Neuronal stem cell (in vitro differentiated cells): Measurements from ENCODE around the gene WWC2.

ENCODE experiments used
- DNase-seq: peaks from one replicate; pipeline ENCODE4 v3.0.0-alpha.2; 2013; ENCODE audit warnings: low spot score
- H2AFZ ChIP-seq: one replicate; pipeline ENCODE4 v1.6.1; 2013; ENCODE audit warnings: mild to moderate bottlenecking, low read length, inconsistent platforms
- H2AK5ac ChIP-seq: 2 replicates; pipeline ENCODE4 v1.6.1; 2013; ENCODE audit warnings: low read depth, mild to moderate bottlenecking, inconsistent platforms, low read length, moderate library complexity, mixed read lengths
- H2BK120ac ChIP-seq: 2 replicates; pipeline ENCODE4 v1.6.1; 2013; ENCODE audit warnings: low read depth, mild to moderate bottlenecking, inconsistent platforms, low read length, moderate library complexity, mixed read lengths
- H2BK12ac ChIP-seq: one replicate; pipeline ENCODE4 v1.6.1; 2013; ENCODE audit warnings: low read length, inconsistent platforms
- H2BK15ac ChIP-seq: 2 replicates; pipeline ENCODE4 v1.6.1; 2013; ENCODE audit warnings: mild to moderate bottlenecking, low read length, inconsistent platforms, mixed read lengths
- H2BK5ac ChIP-seq: one replicate; pipeline ENCODE4 v1.6.1; 2013; ENCODE audit warnings: inconsistent platforms, mild to moderate bottlenecking, low read length, moderate library complexity
- H3K14ac ChIP-seq: one replicate; pipeline ENCODE4 v1.6.1; 2013; ENCODE audit warnings: low read length, inconsistent platforms
- H3K18ac ChIP-seq: 2 replicates; pipeline ENCODE4 v1.6.1; 2013; ENCODE audit warnings: low read length, inconsistent platforms
- H3K23ac ChIP-seq: 2 replicates; pipeline ENCODE4 v1.6.1; 2013; ENCODE audit warnings: low read depth, mild to moderate bottlenecking, mixed read lengths, low read length, inconsistent platforms; ENCODE audit not compliant: poor library complexity
- H3K27ac ChIP-seq: replicated peaks from 3 replicates; pipeline ENCODE4 v1.5.1; 2013; ENCODE audit warnings: low read length, inconsistent platforms
- H3K27me3 ChIP-seq, 3 experiments: 2 replicates each; pipeline ENCODE4 v1.6.1; 2013; ENCODE audit warnings: low read length in 3 of 3, mild to moderate bottlenecking in 2 of 3, inconsistent platforms in 1 of 3, low read depth in 1 of 3, mixed read lengths in 1 of 3, moderate library complexity in 1 of 3; ENCODE audit not compliant: control insufficient read depth in 3 of 3, insufficient read depth in 3 of 3
- H3K36me3 ChIP-seq, 2 donors: replicated peaks in 1 of 2; 2 replicates each; pipeline ENCODE4 v1.6.1; 2013; ENCODE audit warnings: low read length in 2 of 2; ENCODE audit not compliant: control insufficient read depth in 2 of 2, insufficient read depth in 2 of 2
- H3K4ac ChIP-seq: 2 replicates; pipeline ENCODE4 v1.6.1; 2013; ENCODE audit warnings: inconsistent platforms, mild to moderate bottlenecking, low read length, moderate library complexity
- H3K4me1 ChIP-seq, 2 donors: 1 replicate in 1 of 2; 2 replicates in 1 of 2; pipeline ENCODE4 v1.6.1; 2013; ENCODE audit warnings: low read length in 2 of 2, low read depth in 1 of 2; ENCODE audit not compliant: control insufficient read depth in 2 of 2, insufficient read depth in 1 of 2
- H3K4me2 ChIP-seq: one replicate; pipeline ENCODE4 v1.6.1; 2013; ENCODE audit warnings: mild to moderate bottlenecking, low read length, inconsistent platforms; ENCODE audit not compliant: insufficient read depth, poor library complexity, severe bottlenecking
- H3K4me3 ChIP-seq, 2 donors: 2 replicates each; pipeline ENCODE4 v1.5.1; 2013; ENCODE audit warnings: low read length in 2 of 2, mild to moderate bottlenecking in 2 of 2, inconsistent platforms in 1 of 2, moderate library complexity in 1 of 2
- H3K79me1 ChIP-seq: one replicate; pipeline ENCODE4 v1.6.1; 2013; ENCODE audit warnings: low read depth, mild to moderate bottlenecking, inconsistent platforms, low read length, moderate library complexity
- H3K9ac ChIP-seq: one replicate; pipeline ENCODE4 v1.6.1; 2013; ENCODE audit warnings: mild to moderate bottlenecking, low read depth, low read length, inconsistent platforms; ENCODE audit not compliant: poor library complexity
- H3K9me3 ChIP-seq, 2 donors: replicated peaks in 1 of 2; 2 replicates each; pipeline versions ENCODE3 to v1.6.1; 2013; ENCODE audit warnings: low read length in 2 of 2, mild to moderate bottlenecking in 2 of 2, inconsistent platforms in 1 of 2, low read depth in 1 of 2, mixed read lengths in 1 of 2, moderate library complexity in 1 of 2; ENCODE audit not compliant: control insufficient read depth in 2 of 2, insufficient read depth in 1 of 2
- H4K8ac ChIP-seq: one replicate; pipeline ENCODE4 v1.6.1; 2013; ENCODE audit warnings: low read depth, mild to moderate bottlenecking, inconsistent platforms, low read length, moderate library complexity
- H4K91ac ChIP-seq: one replicate; pipeline ENCODE4 v1.6.1; 2013; ENCODE audit warnings: low read length, low read depth, mild to moderate bottlenecking, inconsistent platforms; ENCODE audit not compliant: poor library complexity
- WGBS, 2 donors: extraction: QIAGEN DNeasy Blood & Tissue Kit; methylation state at CpG; one replicate each; pipeline ENCODE4 v1.1.7; 2013; ENCODE audit warnings: missing lambda C conversion rate in 2 of 2, mixed read lengths in 1 of 2; ENCODE audit not compliant: insufficient read length in 2 of 2, insufficient replicate concordance in 1 of 2; ENCODE audit errors: extremely low coverage in 2 of 2; 5-methylcytosine and 5-hydroxymethylcytosine counted together

Gene WWC2

DNA sequence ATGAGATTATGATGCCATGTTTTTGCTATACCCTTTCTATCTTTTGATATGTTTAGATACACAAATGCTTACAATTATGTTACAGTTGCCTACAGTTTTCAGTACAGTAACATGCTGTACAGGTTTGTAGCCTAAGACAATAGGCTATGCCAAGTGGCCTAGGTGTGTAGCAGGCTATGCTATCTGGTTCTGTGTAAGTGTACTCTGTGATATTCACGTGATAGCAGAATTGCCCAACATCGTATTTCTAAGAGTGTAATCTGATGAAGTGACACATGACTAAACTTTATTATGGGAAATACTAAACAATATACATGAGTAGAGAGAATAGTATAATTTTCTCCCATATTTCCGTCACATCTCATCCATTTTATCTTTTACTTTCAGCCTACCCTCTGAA is 124.0 kb downstream of the WWC2 start:
- Histone ChIP-seq H2BK15ac (no peak overlapping the region), H3K9me3 (no peaks in the 10 kb centered on the region), H4K91ac (no peak overlapping the region), H2AK5ac (no peak overlapping the region), H2BK12ac (no peak overlapping the region), H3K79me1 (no peaks in the 10 kb centered on the region), H3K36me3 (peaks cover 2 to 13% of the 10 kb centered on the region in 2 donors), H3K27me3 (no peaks in the 10 kb centered on the region), H3K23ac (no peak overlapping the region), H3K27ac (no peak overlapping the region), H3K18ac (no peak overlapping the region), H3K4me2 (no peak overlapping the region), H4K8ac (no peak overlapping the region), H3K14ac (no peak overlapping the region), H2BK5ac (no peak overlapping the region), H2AFZ (no peak overlapping the region), H3K9ac (no peak overlapping the region), H3K4me1 (no peaks in the 10 kb centered on the region), H3K4me3 (no peak overlapping the region), H3K4ac (no peak overlapping the region), H2BK120ac (no peak overlapping the region)
- DNase-seq = no peak
- no CpG with 5 or more reads among the region's 3 CpGs for WGBS, 2 donors

DNA sequence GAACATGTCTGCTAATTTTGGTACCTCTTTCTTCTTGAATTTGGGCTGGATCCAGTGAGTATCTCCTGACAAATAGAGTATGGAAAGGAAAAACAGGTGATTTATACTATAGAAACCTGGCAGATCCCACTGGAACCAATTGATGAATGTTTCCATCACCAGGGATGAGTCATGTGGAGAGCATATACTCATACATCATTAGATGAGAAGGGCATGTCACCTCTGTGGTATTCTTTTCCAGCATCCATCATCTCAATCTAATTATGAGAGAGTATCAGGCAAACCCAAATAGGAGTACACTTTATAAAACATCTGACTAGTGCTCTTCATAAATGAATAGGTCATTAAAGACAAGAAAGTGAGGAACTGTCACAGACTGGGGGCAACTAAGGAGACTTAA is 130.3 kb downstream of the WWC2 start:
- Histone ChIP-seq H3K36me3 (peaks cover 2 to 17% of the 10 kb centered on the region in 2 donors), H3K4ac (no peak overlapping the region), H2BK120ac (no peak overlapping the region), H3K4me2 (no peak overlapping the region), H3K18ac (no peak overlapping the region), H3K9me3 (peaks cover 0 to 2% of the 10 kb centered on the region in 2 donors), H3K23ac (no peak overlapping the region), H4K8ac (no peak overlapping the region), H2BK12ac (no peak overlapping the region), H3K27me3 (no peaks in the 10 kb centered on the region), H2BK15ac (no peak overlapping the region), H3K79me1 (no peaks in the 10 kb centered on the region), H3K4me1 (no peaks in the 10 kb centered on the region), H3K4me3 (no peak overlapping the region), H2AFZ (no peak overlapping the region), H3K9ac (no peak overlapping the region), H2AK5ac (no peak overlapping the region), H4K91ac (no peak overlapping the region), H2BK5ac (no peak overlapping the region), H3K14ac (no peak overlapping the region), H3K27ac (no peak overlapping the region)
- no peak for DNase-seq

DNA sequence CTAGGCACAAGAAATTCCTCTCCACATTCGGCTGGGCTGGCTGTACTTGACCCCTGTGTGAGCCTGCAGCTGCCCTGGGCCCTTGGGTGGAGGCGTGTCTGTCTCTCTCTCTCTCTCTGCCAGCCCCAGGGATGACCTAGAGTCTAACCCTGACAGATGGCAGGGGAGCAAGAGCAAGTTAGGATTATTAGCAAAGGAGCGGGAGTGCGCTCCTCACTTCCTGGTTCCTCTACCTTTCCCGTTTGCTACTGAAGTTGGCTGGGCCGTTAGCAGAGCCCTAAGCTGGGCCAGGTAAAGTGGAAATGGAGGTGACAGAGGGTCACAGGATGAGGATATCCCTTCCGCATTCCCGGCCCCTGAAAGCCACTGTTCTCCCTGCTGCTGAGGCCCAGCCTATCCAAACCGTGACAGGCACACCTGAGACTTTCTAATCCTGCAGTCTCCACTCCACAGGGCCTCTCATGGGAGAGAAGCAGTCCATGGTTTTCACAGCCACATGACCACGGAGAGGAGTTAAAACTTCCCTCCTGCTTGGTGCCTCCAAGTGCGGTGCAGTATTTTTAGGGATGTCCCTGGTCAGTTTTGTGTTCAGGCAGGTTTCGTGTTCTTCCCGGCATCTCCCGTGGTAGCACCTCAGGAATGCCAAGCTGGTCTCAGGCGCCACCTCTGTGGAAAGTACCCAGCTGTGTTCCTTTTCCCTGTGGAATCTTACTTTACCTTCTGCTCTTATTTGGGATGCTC is 141.7 kb downstream of the WWC2 start:
- Histone ChIP-seq H2BK120ac (no peak overlapping the region), H2BK12ac (no peak overlapping the region), H3K4me2 (no peak overlapping the region), H3K27ac (no peak overlapping the region), H4K8ac (no peak overlapping the region), H3K23ac (no peak overlapping the region), H2BK5ac (no peak overlapping the region), H4K91ac (no peak overlapping the region), H3K18ac (peak overlapping the region; percentile 81), H3K4ac (no peak overlapping the region), H2AFZ (no peak overlapping the region), H3K9ac (no peak overlapping the region), H2AK5ac (no peak overlapping the region), H3K27me3 (no peaks in the 10 kb centered on the region), H3K14ac (no peak overlapping the region), H2BK15ac (no peak overlapping the region), H3K4me1 (peaks cover 2 to 14% of the 10 kb centered on the region in 2 donors), H3K36me3 (peaks cover 4 to 33% of the 10 kb centered on the region in 2 donors), H3K4me3 (no peak overlapping the region), H3K9me3 (no peaks in the 10 kb centered on the region), H3K79me1 (no peaks in the 10 kb centered on the region)
- WGBS, 2 donors = no CpG with 5 or more reads among the region's 15 CpGs
- DNase-seq = no peak

- no peak for DNase-seq
- H3K14ac ChIP-seq = no peak overlapping the region
- H4K8ac ChIP-seq = no peak overlapping the region
- H3K9ac ChIP-seq = no peak overlapping the region
- no peak overlapping the region for H2BK12ac ChIP-seq
- peaks cover 4 to 38% of the 10 kb centered on the region in 2 donors for H3K36me3 ChIP-seq
- H3K27ac ChIP-seq = no peak overlapping the region
- no CpG with 5 or more reads among the region's 4 CpGs for WGBS, 2 donors
- no peak overlapping the region for H2BK15ac ChIP-seq
- no peak overlapping the region for H3K4ac ChIP-seq
- no peak overlapping the region for H2AFZ ChIP-seq
- no peaks in the 10 kb centered on the region for H3K27me3 ChIP-seq
- no peak overlapping the region for H4K91ac ChIP-seq
- H3K4me3 ChIP-seq = no peak overlapping the region
- no peak overlapping the region for H2AK5ac ChIP-seq
- no peak overlapping the region for H2BK5ac ChIP-seq
- H3K4me2 ChIP-seq = no peak overlapping the region
- H3K9me3 ChIP-seq = no peaks in the 10 kb centered on the region
- H3K18ac ChIP-seq = no peak overlapping the region
- H3K4me1 ChIP-seq = peaks cover 2 to 15% of the 10 kb centered on the region in 2 donors
- no peak overlapping the region for H2BK120ac ChIP-seq
- H3K23ac ChIP-seq = no peak overlapping the region
- no peaks in the 10 kb centered on the region for H3K79me1 ChIP-seq
These were observed 142.2 kb downstream of the WWC2 start for GRCh38 chr4:183241322-183241640.
